ENCODE data around the gene ZDHHC12. TPM values are rescaled to one million over a fixed set of nuclear protein-coding genes. Genes with fewer than 3 reads are reported as not detected.
A peak's percentile ranks its signal among the peaks of the same experiment; 100 is the strongest.
"Not testable (repeated sequence)": the region's sequence is repeated elsewhere in the genome, so short reads cannot be mapped to it uniquely, and the experiment has no call there.

Gene ZDHHC12
- polyA plus RNA-seq, 1 donor, result 35.8 TPM

GRCh38 chr9:128701227-128701854 is 22.6 kb downstream of the ZDHHC12 start:
- Histone ChIP-seq H3K4me1 (ENCODE audit: control insufficient read depth, insufficient read depth, low read length) (no peaks in the 10 kb centered on the region), H3K27ac (ENCODE audit: low read length) (no peak overlapping the region), H3K9me3 (ENCODE audit: control insufficient read depth, low read depth, low read length) (no peaks in the 10 kb centered on the region), H3K36me3 (ENCODE audit: control insufficient read depth, insufficient read depth, low read length) (peaks cover 7% of the 10 kb centered on the region), H3K4me3 (ENCODE audit: low read length) (no peak overlapping the region), H3K27me3 (ENCODE audit: control insufficient read depth, insufficient read depth, low read length) (no peaks in the 10 kb centered on the region)
- DNase-seq, result no peak
- no CpG with 5 or more reads among the region's 10 CpGs for WGBS (ENCODE audit: insufficient coverage, low lambda C conversion rate)

GRCh38 chr9:128699096-128699795 is 24.7 kb downstream of the ZDHHC12 start:
- DNase-seq; H3K4me3 ChIP-seq (ENCODE audit: low read length); H3K27ac ChIP-seq (ENCODE audit: low read length); H3K9me3 ChIP-seq (ENCODE audit: control insufficient read depth, low read depth, low read length); H3K4me1 ChIP-seq (ENCODE audit: control insufficient read depth, insufficient read depth, low read length); H3K27me3 ChIP-seq (ENCODE audit: control insufficient read depth, insufficient read depth, low read length): not testable (repeated sequence)
- no CpG with 5 or more reads among the region's 30 CpGs for WGBS (ENCODE audit: insufficient coverage, low lambda C conversion rate)
- peaks cover 17% of the 10 kb centered on the region for H3K36me3 ChIP-seq (ENCODE audit: control insufficient read depth, insufficient read depth, low read length)

GRCh38 chr9:128696923-128697707 is 26.8 kb downstream of the ZDHHC12 start:
- no peak for DNase-seq
- Histone ChIP-seq H3K27me3 (ENCODE audit: control insufficient read depth, insufficient read depth, low read length) (no peaks in the 10 kb centered on the region), H3K4me3 (ENCODE audit: low read length) (no peak overlapping the region), H3K4me1 (ENCODE audit: control insufficient read depth, insufficient read depth, low read length) (no peaks in the 10 kb centered on the region), H3K27ac (ENCODE audit: low read length) (no peak overlapping the region), H3K36me3 (ENCODE audit: control insufficient read depth, insufficient read depth, low read length) (peaks cover 38% of the 10 kb centered on the region), H3K9me3 (ENCODE audit: control insufficient read depth, low read depth, low read length) (no peaks in the 10 kb centered on the region)
- no CpG with 5 or more reads among the region's 8 CpGs for WGBS (ENCODE audit: insufficient coverage, low lambda C conversion rate)

GRCh38 chr9:128694344-128694743 is 29.6 kb downstream of the ZDHHC12 start:
- 100% methylated on average over 3 of the region's 6 CpGs for WGBS (ENCODE audit: insufficient coverage, low lambda C conversion rate)
- Histone ChIP-seq H3K9me3 (ENCODE audit: control insufficient read depth, low read depth, low read length) (no peaks in the 10 kb centered on the region), H3K4me3 (ENCODE audit: low read length) (no peak overlapping the region), H3K36me3 (ENCODE audit: control insufficient read depth, insufficient read depth, low read length) (peaks cover 47% of the 10 kb centered on the region), H3K27me3 (ENCODE audit: control insufficient read depth, insufficient read depth, low read length) (no peaks in the 10 kb centered on the region), H3K4me1 (ENCODE audit: control insufficient read depth, insufficient read depth, low read length) (no peaks in the 10 kb centered on the region), H3K27ac (ENCODE audit: low read length) (no peak overlapping the region)
- DNase-seq, result no peak

- not testable (repeated sequence) for DNase-seq; H3K27me3 ChIP-seq (ENCODE audit: control insufficient read depth, insufficient read depth, low read length); H3K27ac ChIP-seq (ENCODE audit: low read length); H3K4me1 ChIP-seq (ENCODE audit: control insufficient read depth, insufficient read depth, low read length); H3K4me3 ChIP-seq (ENCODE audit: low read length); H3K9me3 ChIP-seq (ENCODE audit: control insufficient read depth, low read depth, low read length)
- 100% methylated on average over 1 of the region's 3 CpGs for WGBS (ENCODE audit: insufficient coverage, low lambda C conversion rate)
- H3K36me3 ChIP-seq (ENCODE audit: control insufficient read depth, insufficient read depth, low read length), result peaks cover 47% of the 10 kb centered on the region
These were observed 30.2 kb downstream of the ZDHHC12 start for GRCh38 chr9:128693738-128694137.

- Histone ChIP-seq H3K9me3 (ENCODE audit: control insufficient read depth, low read depth, low read length) (no peaks in the 10 kb centered on the region), H3K4me1 (ENCODE audit: control insufficient read depth, insufficient read depth, low read length) (peaks cover 21% of the 10 kb centered on the region), H3K4me3 (ENCODE audit: low read length) (peak overlapping the region; percentile 74), H3K36me3 (ENCODE audit: control insufficient read depth, insufficient read depth, low read length) (peaks cover 37% of the 10 kb centered on the region), H3K27me3 (ENCODE audit: control insufficient read depth, insufficient read depth, low read length) (no peaks in the 10 kb centered on the region), H3K27ac (ENCODE audit: low read length) (peak overlapping the region; percentile 64)
- DNase-seq, result no peak
- no CpG with 5 or more reads among the region's 5 CpGs for WGBS (ENCODE audit: insufficient coverage, low lambda C conversion rate)
These were observed 33.3 kb downstream of the ZDHHC12 start for GRCh38 chr9:128690684-128691034.

DNA sequence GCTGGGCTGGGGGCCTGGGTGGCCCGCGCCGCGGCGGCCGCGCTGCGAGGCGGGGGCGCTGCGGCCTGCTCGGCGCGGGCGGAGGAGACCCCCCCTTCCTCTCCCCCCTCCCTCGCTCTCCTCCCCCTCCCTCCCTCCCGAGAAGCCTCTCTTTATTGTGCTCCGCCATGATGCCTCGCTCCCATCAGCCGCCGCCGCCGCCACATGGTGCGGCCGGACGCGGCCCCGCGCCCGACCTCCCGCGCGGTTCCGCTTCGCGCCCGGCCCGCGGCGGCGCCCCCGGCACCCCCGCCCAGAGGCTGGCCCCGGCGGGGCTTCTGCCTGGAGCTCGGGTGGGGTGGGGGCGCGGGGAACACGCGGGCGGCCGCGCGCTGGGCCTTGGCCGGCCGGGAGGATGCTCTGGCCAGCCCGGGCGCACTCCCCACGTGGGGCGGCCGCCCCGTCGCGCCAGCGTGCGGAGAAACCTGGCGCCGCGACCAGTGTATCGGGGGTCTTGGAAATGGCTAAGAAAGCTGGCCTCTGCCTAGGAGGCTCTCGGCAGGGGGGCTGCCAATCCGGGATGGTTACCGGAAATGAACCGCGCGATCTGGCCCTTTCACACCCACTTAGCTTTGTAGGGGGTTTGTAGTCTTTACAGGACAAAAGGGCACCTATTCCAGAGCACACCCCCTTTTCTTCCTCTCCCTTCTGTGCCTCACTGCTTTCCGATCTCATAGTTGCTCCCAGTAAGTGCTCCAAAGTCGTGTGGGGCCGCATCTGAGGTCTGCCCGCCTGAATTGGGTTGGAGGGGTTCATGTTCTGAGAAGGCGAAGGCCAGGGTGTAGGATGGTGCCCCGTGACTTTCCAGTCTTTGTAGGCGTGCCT is 33.9 kb downstream of the ZDHHC12 start:
- peaks cover 27% of the 10 kb centered on the region for H3K4me1 ChIP-seq (ENCODE audit: control insufficient read depth, insufficient read depth, low read length)
- WGBS (ENCODE audit: insufficient coverage, low lambda C conversion rate), result no CpG with 5 or more reads among the region's 83 CpGs
- peak overlapping the region; percentile 64 for H3K27ac ChIP-seq (ENCODE audit: low read length)
- peak overlapping the region; percentile 74 for H3K4me3 ChIP-seq (ENCODE audit: low read length)
- DNase-seq, result peak; percentile 23 to 56
- peaks cover 34% of the 10 kb centered on the region for H3K36me3 ChIP-seq (ENCODE audit: control insufficient read depth, insufficient read depth, low read length)
- no peaks in the 10 kb centered on the region for H3K27me3 ChIP-seq (ENCODE audit: control insufficient read depth, insufficient read depth, low read length)
- H3K9me3 ChIP-seq (ENCODE audit: control insufficient read depth, low read depth, low read length), result no peaks in the 10 kb centered on the region

DNA sequence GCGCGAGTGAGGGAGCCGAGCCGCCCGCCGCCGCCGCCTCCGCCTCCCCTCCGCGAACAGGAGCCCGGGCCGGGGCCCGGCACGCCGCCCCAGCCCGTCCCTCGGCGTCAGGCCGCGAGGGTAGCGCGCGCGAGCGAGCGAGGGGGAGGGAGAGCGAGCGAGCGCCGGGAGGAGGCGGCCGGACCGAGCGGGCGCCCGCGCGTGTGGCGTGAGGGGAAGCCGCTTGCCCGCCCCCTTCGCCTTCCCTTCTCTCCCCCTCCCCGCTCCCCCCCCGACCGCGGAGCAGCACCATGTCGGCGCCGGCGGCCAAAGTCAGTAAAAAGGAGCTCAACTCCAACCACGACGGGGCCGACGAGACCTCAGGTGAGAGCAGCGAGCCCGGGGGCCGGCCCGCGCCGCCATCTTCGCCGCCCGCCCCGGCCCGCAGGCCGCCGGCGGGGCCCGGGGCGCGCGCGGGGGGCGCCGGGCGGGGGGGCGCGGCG is 34.6 kb downstream of the ZDHHC12 start:
- Histone ChIP-seq H3K4me3 (ENCODE audit: low read length) (peak overlapping the region; percentile 56), H3K4me1 (ENCODE audit: control insufficient read depth, insufficient read depth, low read length) (peaks cover 34% of the 10 kb centered on the region), H3K9me3 (ENCODE audit: control insufficient read depth, low read depth, low read length) (no peaks in the 10 kb centered on the region), H3K36me3 (ENCODE audit: control insufficient read depth, insufficient read depth, low read length) (peaks cover 31% of the 10 kb centered on the region), H3K27ac (ENCODE audit: low read length) (peak overlapping the region; percentile 68), H3K27me3 (ENCODE audit: control insufficient read depth, insufficient read depth, low read length) (no peaks in the 10 kb centered on the region)
- WGBS (ENCODE audit: insufficient coverage, low lambda C conversion rate), result no CpG with 5 or more reads among the region's 80 CpGs
- DNase-seq, result no peak

DNA sequence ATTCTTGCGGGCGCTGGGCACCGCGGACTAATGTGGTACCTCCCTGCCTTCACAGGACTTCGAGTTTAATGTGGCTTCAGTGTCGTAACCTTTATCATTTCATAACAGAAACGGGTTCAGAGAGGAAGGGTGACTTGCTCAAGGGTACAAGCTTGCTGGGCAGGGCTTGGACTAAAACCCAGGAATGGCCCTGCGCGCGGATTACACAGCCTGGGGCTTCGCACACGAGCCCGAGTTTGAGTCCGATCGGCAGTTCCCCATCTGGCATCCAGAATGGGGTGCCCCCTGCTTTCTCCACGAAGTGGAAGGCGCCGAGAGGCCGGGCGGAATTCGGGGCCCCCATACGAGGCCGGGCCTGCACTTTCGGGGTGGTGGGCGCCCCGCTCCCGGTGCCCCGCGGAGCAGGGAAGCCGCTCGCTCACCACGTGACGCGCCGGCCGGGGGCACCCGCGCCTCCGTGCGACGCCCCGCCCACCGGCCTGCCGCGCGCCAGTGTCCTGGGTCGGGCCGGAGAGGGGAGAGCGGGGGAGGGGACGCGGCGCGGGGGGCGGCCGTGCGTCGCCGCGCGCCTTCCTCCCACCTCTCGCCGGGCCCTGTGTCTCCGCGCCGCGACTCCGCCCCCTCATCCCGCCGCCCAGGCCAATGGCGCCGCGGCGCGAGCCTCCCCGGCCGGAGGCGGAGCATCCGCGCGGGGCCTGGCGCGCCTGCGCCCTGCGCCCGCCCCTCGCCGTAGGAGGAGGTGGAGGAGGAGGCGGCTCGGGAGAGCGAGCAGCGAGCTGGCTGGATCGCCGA is 35.2 kb downstream of the ZDHHC12 start, which contains the start of gene SET:
TSS of gene SET (plus strand) at position 722 of the 792 bp plus-strand sequence. CDS start 361 bp downstream, outside the sequence.
- Histone ChIP-seq H3K27ac (ENCODE audit: low read length) (peak within 1 kb of the TSS; percentile 91), H3K4me3 (ENCODE audit: low read length) (peak within 1 kb of the TSS; percentile 74), H3K27me3 (ENCODE audit: control insufficient read depth, insufficient read depth, low read length) (no peaks in the 10 kb centered on the region), H3K4me1 (ENCODE audit: control insufficient read depth, insufficient read depth, low read length) (peaks cover 34% of the 10 kb centered on the region), H3K9me3 (ENCODE audit: control insufficient read depth, low read depth, low read length) (no peaks in the 10 kb centered on the region), H3K36me3 (ENCODE audit: control insufficient read depth, insufficient read depth, low read length) (peaks cover 25% of the 10 kb centered on the region)
- WGBS (ENCODE audit: insufficient coverage, low lambda C conversion rate), result no CpG with 5 or more reads among the region's 93 CpGs
- DNase-seq, result peak; percentile 96 to 98
